ENCODE measurements around the gene PTMA.
"Not testable (repeated sequence)": the region's sequence is repeated elsewhere in the genome, so short reads cannot be mapped to it uniquely, and the experiment has no call there.

PTMA gene

GRCh38 chr2:231707927-231708772, at the start of gene PTMA:
PTMA (plus strand) TSS chr2:231708525; CDS start chr2:231708707, 182 bp downstream.
- DNase-seq (ENCODE audit: low read depth in 2 of 2): peak; percentile 100

- not testable (repeated sequence) for DNase-seq (ENCODE audit: low read depth in 2 of 2)
Observed at GRCh38 chr2:231660073-231660472, 48.3 kb upstream of the PTMA start.

- no peak for DNase-seq (ENCODE audit: low read depth in 2 of 2)
Observed at GRCh38 chr2:231660860-231661259, 47.5 kb upstream of the PTMA start.

- no peak for DNase-seq (ENCODE audit: low read depth in 2 of 2)
Observed at GRCh38 chr2:231661422-231662027, 46.8 kb upstream of the PTMA start.

- DNase-seq (ENCODE audit: low read depth in 2 of 2): peak; percentile 94 to 95
Observed at GRCh38 chr2:231662028-231662810, 46.1 kb upstream of the PTMA start.

- DNase-seq (ENCODE audit: low read depth in 2 of 2): no peak
Observed at GRCh38 chr2:231662811-231663457, 45.4 kb upstream of the PTMA start.

- DNase-seq (ENCODE audit: low read depth in 2 of 2): no peak
Observed at GRCh38 chr2:231663458-231664212, 44.7 kb upstream of the PTMA start.

GRCh38 chr2:231664727-231665126, 43.6 kb upstream of the PTMA start:
- no peak for DNase-seq (ENCODE audit: low read depth in 2 of 2)

- DNase-seq (ENCODE audit: low read depth in 2 of 2): no peak
Observed at GRCh38 chr2:231665245-231666170, 42.8 kb upstream of the PTMA start.

GRCh38 chr2:231666171-231667095, 41.9 kb upstream of the PTMA start:
- no peak for DNase-seq (ENCODE audit: low read depth in 2 of 2)

GRCh38 chr2:231667096-231667427, 41.3 kb upstream of the PTMA start:
- DNase-seq (ENCODE audit: low read depth in 2 of 2): no peak

- DNase-seq (ENCODE audit: low read depth in 2 of 2): no peak
Observed at GRCh38 chr2:231667496-231667895, 40.8 kb upstream of the PTMA start.

- no peak for DNase-seq (ENCODE audit: low read depth in 2 of 2)
Observed at GRCh38 chr2:231668981-231669380, 39.3 kb upstream of the PTMA start.

GRCh38 chr2:231671270-231672050, 36.9 kb upstream of the PTMA start:
- DNase-seq (ENCODE audit: low read depth in 2 of 2): no peak

- no peak for DNase-seq (ENCODE audit: low read depth in 2 of 2)
Observed at GRCh38 chr2:231672617-231673347, 35.5 kb upstream of the PTMA start.

- no peak for DNase-seq (ENCODE audit: low read depth in 2 of 2)
Observed at GRCh38 chr2:231673348-231673770, 35.0 kb upstream of the PTMA start.

GRCh38 chr2:231674587-231675338, 33.6 kb upstream of the PTMA start:
- peak in 1 of 2 donors; percentile 49 for DNase-seq (ENCODE audit: low read depth in 2 of 2)
